Measurements from ENCODE around the gene LHX3.

GRCh38 chr9:136160995-136161610 is 43.8 kb downstream of the LHX3 start:
- TF ChIP-seq, protein P1, sequence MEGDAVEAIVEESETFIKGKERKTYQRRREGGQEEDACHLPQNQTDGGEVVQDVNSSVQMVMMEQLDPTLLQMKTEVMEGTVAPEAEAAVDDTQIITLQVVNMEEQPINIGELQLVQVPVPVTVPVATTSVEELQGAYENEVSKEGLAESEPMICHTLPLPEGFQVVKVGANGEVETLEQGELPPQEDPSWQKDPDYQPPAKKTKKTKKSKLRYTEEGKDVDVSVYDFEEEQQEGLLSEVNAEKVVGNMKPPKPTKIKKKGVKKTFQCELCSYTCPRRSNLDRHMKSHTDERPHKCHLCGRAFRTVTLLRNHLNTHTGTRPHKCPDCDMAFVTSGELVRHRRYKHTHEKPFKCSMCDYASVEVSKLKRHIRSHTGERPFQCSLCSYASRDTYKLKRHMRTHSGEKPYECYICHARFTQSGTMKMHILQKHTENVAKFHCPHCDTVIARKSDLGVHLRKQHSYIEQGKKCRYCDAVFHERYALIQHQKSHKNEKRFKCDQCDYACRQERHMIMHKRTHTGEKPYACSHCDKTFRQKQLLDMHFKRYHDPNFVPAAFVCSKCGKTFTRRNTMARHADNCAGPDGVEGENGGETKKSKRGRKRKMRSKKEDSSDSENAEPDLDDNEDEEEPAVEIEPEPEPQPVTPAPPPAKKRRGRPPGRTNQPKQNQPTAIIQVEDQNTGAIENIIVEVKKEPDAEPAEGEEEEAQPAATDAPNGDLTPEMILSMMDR (tag by site-specific recombination; IDR thresholded peaks at IDR 0.05), result no peak
- TF ChIP-seq, protein P2, sequence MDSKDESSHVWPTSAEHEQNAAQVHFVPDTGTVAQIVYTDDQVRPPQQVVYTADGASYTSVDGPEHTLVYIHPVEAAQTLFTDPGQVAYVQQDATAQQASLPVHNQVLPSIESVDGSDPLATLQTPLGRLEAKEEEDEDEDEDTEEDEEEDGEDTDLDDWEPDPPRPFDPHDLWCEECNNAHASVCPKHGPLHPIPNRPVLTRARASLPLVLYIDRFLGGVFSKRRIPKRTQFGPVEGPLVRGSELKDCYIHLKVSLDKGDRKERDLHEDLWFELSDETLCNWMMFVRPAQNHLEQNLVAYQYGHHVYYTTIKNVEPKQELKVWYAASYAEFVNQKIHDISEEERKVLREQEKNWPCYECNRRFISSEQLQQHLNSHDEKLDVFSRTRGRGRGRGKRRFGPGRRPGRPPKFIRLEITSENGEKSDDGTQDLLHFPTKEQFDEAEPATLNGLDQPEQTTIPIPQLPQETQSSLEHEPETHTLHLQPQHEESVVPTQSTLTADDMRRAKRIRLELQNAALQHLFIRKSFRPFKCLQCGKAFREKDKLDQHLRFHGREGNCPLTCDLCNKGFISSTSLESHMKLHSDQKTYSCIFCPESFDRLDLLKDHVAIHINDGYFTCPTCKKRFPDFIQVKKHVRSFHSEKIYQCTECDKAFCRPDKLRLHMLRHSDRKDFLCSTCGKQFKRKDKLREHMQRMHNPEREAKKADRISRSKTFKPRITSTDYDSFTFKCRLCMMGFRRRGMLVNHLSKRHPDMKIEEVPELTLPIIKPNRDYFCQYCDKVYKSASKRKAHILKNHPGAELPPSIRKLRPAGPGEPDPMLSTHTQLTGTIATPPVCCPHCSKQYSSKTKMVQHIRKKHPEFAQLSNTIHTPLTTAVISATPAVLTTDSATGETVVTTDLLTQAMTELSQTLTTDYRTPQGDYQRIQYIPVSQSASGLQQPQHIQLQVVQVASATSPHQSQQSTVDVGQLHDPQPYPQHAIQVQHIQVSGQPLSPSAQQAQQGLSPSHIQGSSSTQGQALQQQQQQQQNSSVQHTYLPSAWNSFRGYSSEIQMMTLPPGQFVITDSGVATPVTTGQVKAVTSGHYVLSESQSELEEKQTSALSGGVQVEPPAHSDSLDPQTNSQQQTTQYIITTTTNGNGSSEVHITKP (tag by site-specific recombination; IDR thresholded peaks at IDR 0.05), result peak; percentile 72
- TF ChIP-seq ZNF645 (tag by site-specific recombination; IDR thresholded peaks at IDR 0.05), result no peak
- no peak for TF ChIP-seq KLF7 (tag by site-specific recombination; IDR thresholded peaks at IDR 0.05; ENCODE audit: borderline replicate concordance)
- TF ChIP-seq ZBTB21 (tag by site-specific recombination; IDR thresholded peaks at IDR 0.05), result no peak
- no peak for TF ChIP-seq KLF9 (tag by site-specific recombination; IDR thresholded peaks at IDR 0.05; ENCODE audit: low read depth)
- TF ChIP-seq SP2 (tag by site-specific recombination; IDR thresholded peaks at IDR 0.05), result no peak
- TF ChIP-seq ZNF239 (tag by site-specific recombination; IDR thresholded peaks at IDR 0.05), result no peak
- no peak for TF ChIP-seq SETDB1 (IDR thresholded peaks at IDR 0.05; ENCODE audit: insufficient read length, low read length)
- TF ChIP-seq ZNF830 (tag by site-specific recombination; IDR thresholded peaks at IDR 0.05; ENCODE audit: low read depth), result no peak
- TF ChIP-seq ZNF629 (tag by site-specific recombination; IDR thresholded peaks at IDR 0.05), result no peak
- no peak for TF ChIP-seq ZNF175 (tag by site-specific recombination; IDR thresholded peaks at IDR 0.05)
- no peak for TF ChIP-seq YY1 (tag by site-specific recombination; IDR thresholded peaks at IDR 0.05)
